Ishikawa (cell line): ENCODE results near the gene IPPK.

ENCODE experiments used
- CEBPB ChIP-seq: IDR thresholded peaks from 2 replicates; pipeline ENCODE4 v1.6.1; 2012
- CREB1 ChIP-seq: IDR thresholded peaks from 2 replicates; pipeline ENCODE4 v1.6.1; 2012; ENCODE audit warnings: low read depth
- EGR1 ChIP-seq: IDR thresholded peaks from 2 replicates; pipeline ENCODE4 v1.6.1; 2012
- EP300 ChIP-seq: IDR thresholded peaks from 2 replicates; pipeline ENCODE4 v1.6.1; 2012; ENCODE audit warnings: borderline replicate concordance
- FOXM1 ChIP-seq: IDR thresholded peaks from 2 replicates; pipeline ENCODE4 v1.6.1; 2012; ENCODE audit warnings: low read depth, borderline replicate concordance
- MAX ChIP-seq: IDR thresholded peaks from 2 replicates; pipeline ENCODE4 v1.6.1; 2012
- NFIC ChIP-seq: IDR thresholded peaks from 2 replicates; pipeline ENCODE4 v1.6.1; 2012
- RAD21 ChIP-seq: IDR thresholded peaks from 2 replicates; pipeline ENCODE4 v1.6.1; 2012; ENCODE audit warnings: low read depth
- TAF1 ChIP-seq: IDR thresholded peaks from 2 replicates; pipeline ENCODE4 v1.6.1; 2012; ENCODE audit warnings: low read depth, mild to moderate bottlenecking
- TCF12 ChIP-seq: IDR thresholded peaks from 2 replicates; pipeline ENCODE4 v1.6.1; 2012; ENCODE audit warnings: low read depth
- TEAD4 ChIP-seq: IDR thresholded peaks from 2 replicates; pipeline ENCODE4 v1.6.1; 2012
- USF1 ChIP-seq: IDR thresholded peaks from 2 replicates; pipeline ENCODE4 v1.6.1; 2012
- YY1 ChIP-seq: IDR thresholded peaks from 2 replicates; pipeline ENCODE4 v1.6.1; 2012; ENCODE audit warnings: low read depth
- ZBTB7A ChIP-seq: IDR thresholded peaks from 2 replicates; pipeline ENCODE4 v1.6.1; 2012; ENCODE audit warnings: low read depth
- TF ChIP-seq, protein P1 (sequence below): IDR thresholded peaks from 2 replicates; pipeline ENCODE4 v1.6.1; 2012; ENCODE audit warnings: low read depth, mild to moderate bottlenecking

Gene IPPK

GRCh38 chr9:92714016-92714415, 44.1 kb upstream of the IPPK start:
- TF ChIP-seq CREB1 = no peak
- TF ChIP-seq USF1 = no peak
- TF ChIP-seq CEBPB = no peak

DNA sequence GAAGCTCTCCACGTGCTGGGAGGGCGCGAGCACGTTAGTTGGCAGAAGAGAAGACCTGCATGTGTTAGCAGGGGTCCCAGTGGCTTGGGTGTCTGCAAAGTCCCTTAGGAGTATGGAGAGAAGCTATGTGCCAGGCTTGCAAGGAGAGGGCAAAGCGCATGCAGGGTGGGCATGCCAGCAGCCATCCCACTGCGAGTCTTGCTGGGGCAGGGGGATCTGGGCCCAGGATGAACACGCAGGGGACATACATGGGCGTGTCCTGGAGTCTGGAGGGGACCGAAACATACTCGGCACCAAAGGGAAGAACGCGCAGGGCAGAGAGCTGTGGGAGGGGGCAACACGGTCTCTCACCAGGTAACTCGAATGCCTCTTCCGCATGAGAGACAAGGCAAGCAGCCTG, 43.6 kb upstream of the IPPK start:
- TF ChIP-seq ZBTB7A = no peak

- no peak for TF ChIP-seq MAX
- TF ChIP-seq YY1 = no peak
- TF ChIP-seq TEAD4 = no peak
- TF ChIP-seq TAF1 = no peak
- TF ChIP-seq CREB1 = no peak
- TF ChIP-seq EGR1 = no peak
- TF ChIP-seq, protein P1, sequence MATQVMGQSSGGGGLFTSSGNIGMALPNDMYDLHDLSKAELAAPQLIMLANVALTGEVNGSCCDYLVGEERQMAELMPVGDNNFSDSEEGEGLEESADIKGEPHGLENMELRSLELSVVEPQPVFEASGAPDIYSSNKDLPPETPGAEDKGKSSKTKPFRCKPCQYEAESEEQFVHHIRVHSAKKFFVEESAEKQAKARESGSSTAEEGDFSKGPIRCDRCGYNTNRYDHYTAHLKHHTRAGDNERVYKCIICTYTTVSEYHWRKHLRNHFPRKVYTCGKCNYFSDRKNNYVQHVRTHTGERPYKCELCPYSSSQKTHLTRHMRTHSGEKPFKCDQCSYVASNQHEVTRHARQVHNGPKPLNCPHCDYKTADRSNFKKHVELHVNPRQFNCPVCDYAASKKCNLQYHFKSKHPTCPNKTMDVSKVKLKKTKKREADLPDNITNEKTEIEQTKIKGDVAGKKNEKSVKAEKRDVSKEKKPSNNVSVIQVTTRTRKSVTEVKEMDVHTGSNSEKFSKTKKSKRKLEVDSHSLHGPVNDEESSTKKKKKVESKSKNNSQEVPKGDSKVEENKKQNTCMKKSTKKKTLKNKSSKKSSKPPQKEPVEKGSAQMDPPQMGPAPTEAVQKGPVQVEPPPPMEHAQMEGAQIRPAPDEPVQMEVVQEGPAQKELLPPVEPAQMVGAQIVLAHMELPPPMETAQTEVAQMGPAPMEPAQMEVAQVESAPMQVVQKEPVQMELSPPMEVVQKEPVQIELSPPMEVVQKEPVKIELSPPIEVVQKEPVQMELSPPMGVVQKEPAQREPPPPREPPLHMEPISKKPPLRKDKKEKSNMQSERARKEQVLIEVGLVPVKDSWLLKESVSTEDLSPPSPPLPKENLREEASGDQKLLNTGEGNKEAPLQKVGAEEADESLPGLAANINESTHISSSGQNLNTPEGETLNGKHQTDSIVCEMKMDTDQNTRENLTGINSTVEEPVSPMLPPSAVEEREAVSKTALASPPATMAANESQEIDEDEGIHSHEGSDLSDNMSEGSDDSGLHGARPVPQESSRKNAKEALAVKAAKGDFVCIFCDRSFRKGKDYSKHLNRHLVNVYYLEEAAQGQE = no peak
These were observed 42.8 kb upstream of the IPPK start for GRCh38 chr9:92712767-92713166.

DNA sequence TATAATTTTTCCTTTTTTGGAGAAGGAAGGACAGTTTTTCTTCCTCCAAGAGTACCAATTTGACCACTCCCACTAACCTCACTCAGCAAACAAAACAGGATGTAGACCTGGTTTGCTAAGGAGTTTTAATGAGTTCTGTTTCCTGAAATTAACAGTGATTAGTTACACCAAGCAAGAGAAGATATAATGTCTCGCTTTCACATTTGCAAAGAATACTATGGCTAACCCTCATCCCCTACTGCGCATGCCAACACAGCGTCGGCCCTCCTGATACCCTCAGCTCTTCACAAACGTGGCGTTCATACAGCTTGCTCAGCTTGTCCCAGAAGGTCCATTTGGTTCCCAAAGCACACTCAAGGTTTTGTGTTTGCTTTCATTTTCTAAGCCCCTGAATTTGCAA, 41.9 kb upstream of the IPPK start:
- no peak for TF ChIP-seq ZBTB7A
- no peak for TF ChIP-seq EP300
- TF ChIP-seq, protein P1 = no peak
- TF ChIP-seq CREB1 = no peak
- TF ChIP-seq TCF12 = no peak
- no peak for TF ChIP-seq TEAD4
- TF ChIP-seq MAX = no peak
- TF ChIP-seq CEBPB = no peak
- TF ChIP-seq TAF1 = no peak
- TF ChIP-seq YY1 = no peak
- TF ChIP-seq NFIC = no peak
- TF ChIP-seq FOXM1 = no peak
- TF ChIP-seq RAD21 = no peak
- no peak for TF ChIP-seq USF1
- no peak for TF ChIP-seq EGR1

DNA sequence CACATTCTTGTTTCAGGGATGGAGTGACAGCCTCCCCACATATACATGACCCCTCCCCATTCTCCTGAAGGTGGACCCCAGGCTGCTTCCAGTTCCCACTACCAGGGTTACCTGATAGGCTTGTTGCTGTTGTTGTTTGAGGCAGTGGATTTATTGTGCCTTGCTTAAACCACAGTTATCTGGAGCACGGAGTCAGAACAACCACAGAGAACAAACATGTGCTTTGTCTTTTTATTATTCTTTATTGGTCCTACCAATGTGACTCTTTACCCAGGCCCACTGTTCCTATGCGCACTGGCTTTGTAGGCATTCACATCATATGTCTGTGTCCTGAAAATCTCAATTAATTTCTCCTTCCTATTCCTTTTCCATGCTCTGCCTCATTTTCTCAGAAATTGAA, 41.2 kb upstream of the IPPK start:
- TF ChIP-seq TCF12 (no peak), EGR1 (no peak), RAD21 (no peak), TEAD4 (no peak), FOXM1 (no peak), TAF1 (no peak), NFIC (no peak), ZBTB7A (no peak)

- TF ChIP-seq RAD21 (no peak), NFIC (no peak), TEAD4 (no peak), CEBPB (no peak), YY1 (no peak), FOXM1 (no peak), TAF1 (no peak), EGR1 (no peak), CREB1 (no peak), TCF12 (no peak), ZBTB7A (no peak)
- TF ChIP-seq, protein P1 = no peak
These were observed 40.4 kb upstream of the IPPK start for GRCh38 chr9:92710368-92710767.
